ENCODE measurements around the gene APBA1. TPM values are rescaled to one million over a fixed set of nuclear protein-coding genes. Genes with fewer than 3 reads are reported as not detected.

Gene APBA1
- total and polyA plus RNA-seq, 2 of the 4 experiments (the other 2 are of a cell fraction) = 3.8 to 5.1 TPM

Other genes with a start within 250 kb of the APBA1 start
- 110 and 115 TPM in 2 replicates for gene PTAR1, start 87.6 kb upstream of the APBA1 start, total RNA-seq (2012; rRNA removed)
- 7.5 and 10.6 TPM in 2 replicates for gene PTAR1, start 87.6 kb upstream of the APBA1 start, polyA plus RNA-seq (2012; rRNA removed)
- not detected in 2 replicates for gene CFAP95, start 148.4 kb upstream of the APBA1 start, total RNA-seq (2012; rRNA removed)
- gene CFAP95, start 148.4 kb upstream of the APBA1 start, polyA plus RNA-seq (2012; rRNA removed) = not detected in 2 replicates

Data from IMR-90 (cell line).